GM21786 (cell line): Measurements from ENCODE around the gene PLD5.

ENCODE experiments used
- ATAC-seq: cut with Tn5 transposase; IDR thresholded peaks from one replicate; pipeline ENCODE4 v1.9.1; 2021; ENCODE audit not compliant: unreplicated experiment

PLD5 gene

DNA sequence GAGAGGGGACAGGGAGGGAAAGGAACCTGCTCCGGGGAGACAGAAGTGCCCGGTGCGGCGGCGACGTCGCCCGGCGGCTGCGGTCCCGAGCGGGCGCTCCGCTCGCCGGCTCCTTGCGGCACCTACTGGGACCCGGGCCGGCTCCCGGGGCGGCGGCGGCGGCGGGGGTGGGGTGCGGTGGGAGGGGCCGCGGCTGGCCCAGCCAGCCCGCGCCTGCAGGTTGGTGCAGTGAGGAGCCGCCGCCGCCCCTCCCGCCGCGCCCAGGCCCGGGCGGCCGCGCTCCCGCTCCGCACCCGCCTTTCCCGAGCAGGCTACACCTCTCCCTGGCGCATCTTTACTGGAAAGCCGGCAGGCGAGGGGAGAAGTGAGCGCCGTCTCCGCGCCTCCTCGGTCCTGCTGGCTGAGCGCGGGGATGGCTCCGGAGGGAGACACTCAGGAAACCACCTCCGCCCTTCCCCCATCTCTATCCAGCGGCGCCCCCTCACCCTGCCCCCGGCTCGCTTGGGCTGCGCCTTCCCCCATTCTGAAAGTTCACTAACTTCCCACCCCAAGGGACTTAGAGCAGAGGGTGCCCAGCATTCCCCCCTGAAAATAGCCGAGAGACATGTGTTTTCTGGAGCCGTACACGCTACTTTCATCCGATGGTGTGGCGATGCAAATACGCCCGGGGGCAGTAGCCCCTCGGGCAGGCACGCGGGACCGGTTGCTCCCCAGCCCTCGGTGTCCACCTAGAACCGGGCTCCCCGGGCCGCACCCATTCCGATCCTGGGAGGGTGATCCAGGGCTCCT, at the start of gene PLD5:
PLD5 (minus strand) TSS at position 127 of the 789 bp plus-strand sequence.
- no peak for ATAC-seq

DNA sequence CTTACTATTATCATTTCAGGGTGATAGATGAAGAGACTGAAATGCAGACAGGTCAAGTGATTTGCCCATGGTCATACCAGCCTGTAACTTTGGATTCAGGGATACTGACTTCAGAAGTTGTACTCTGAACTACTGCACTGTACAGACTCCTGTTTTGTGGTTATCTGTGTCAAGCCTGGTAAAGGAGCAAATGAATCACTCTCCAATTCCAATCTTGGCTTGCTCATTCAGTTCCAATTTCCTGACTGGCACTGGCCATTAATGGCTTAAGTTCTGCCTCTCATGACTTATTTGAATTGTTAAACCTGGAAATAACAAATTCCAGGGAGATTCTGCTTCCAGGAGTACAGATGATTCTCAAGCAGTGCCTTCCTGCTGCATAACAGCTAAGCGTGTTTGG, 45.4 kb upstream of the PLD5 start:
- ATAC-seq: no peak

DNA sequence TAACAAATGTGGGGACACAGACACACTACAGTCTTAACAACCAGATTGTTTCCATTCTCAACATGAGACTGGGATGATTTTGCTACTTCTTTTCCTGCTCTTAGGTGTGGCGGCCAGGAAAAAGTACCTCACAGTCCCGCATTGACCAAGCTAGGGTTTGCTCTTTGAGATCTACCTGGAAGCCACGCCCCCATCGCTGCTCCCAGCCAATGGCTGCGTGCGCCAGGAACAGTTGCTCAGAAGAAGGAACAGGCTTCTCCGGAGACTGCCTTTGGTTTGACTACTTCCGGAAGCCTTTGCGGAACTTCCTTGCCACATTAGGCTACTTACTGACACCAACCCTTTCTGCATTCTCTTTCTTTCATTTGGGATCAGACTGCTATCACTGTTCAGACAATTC, 44.2 kb upstream of the PLD5 start:
- ATAC-seq: no peak

DNA sequence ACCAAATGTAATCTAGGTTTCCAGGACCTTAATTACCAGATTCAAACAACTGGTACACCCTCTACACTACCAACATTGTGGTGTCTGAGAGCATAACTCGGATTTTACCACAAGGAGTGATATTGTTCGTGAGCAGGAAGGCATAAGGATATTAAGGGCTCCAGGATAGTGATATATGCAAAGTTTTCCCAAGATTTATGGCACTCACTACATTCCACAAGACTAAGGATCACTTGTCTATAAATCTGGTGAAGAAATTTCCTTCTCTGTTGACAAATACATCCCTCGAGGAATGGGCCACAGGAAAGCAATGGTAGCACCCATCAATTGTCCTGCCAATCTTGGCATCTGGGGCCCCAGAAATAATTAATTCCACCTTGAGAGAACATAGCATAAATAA, 43.1 kb upstream of the PLD5 start:
- no peak for ATAC-seq

DNA sequence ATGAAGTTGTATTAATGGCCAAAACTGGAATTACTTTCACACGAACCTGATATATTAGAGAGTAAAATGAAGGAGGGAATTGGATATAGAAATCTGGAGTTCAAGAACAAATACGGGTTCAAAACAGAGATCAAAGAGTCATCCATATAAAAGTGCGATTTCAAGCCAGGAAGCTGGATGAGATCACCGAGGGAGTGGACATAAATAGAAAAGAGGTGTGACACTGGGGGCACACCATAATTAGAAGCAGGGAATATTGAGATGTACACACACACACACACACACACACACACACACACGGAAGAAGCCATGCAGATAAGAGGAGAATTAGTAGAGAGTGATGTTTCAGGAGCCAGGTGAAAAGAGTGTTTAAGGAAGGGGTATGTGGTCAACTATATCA, 32.3 kb upstream of the PLD5 start:
- no peak for ATAC-seq

DNA sequence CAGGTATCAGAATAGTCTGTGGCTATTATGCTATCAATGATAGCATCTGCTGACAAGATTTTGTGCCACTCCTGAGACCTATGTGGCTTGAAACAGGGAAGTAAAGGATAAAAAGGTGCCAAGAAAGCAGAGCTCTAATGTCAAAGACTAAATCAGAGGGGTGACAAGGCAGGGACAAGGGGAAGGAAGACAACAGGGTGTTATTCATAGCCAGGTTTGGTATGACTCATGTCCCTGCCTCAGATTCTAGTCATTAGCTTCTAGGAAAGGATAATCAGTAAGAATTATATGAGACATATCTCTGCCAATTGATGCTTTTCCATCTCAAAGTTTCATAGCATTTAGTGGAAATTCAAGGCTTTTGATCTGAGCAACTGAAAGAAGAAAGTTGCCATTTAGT, 31.8 kb upstream of the PLD5 start:
- no peak for ATAC-seq

DNA sequence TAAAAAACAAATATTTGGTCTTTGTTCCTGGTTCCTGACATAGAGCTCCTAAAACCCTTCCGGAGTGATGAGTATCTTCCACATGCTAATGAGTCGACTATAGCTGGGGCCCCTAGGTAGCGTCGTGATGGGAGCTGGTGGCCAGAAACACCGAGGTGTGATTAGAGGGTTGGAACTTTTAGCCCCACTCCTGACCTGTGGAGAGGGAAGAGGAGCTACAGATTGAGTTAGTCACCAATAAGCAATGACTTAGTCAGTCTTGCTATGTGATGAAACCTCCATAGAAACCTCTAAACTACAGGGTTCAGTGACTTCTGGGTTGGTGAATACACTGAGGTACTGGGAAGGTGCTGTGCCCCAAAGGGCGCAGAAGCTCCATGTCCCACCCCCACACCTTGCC, 30.1 kb upstream of the PLD5 start:
- ATAC-seq: no peak

DNA sequence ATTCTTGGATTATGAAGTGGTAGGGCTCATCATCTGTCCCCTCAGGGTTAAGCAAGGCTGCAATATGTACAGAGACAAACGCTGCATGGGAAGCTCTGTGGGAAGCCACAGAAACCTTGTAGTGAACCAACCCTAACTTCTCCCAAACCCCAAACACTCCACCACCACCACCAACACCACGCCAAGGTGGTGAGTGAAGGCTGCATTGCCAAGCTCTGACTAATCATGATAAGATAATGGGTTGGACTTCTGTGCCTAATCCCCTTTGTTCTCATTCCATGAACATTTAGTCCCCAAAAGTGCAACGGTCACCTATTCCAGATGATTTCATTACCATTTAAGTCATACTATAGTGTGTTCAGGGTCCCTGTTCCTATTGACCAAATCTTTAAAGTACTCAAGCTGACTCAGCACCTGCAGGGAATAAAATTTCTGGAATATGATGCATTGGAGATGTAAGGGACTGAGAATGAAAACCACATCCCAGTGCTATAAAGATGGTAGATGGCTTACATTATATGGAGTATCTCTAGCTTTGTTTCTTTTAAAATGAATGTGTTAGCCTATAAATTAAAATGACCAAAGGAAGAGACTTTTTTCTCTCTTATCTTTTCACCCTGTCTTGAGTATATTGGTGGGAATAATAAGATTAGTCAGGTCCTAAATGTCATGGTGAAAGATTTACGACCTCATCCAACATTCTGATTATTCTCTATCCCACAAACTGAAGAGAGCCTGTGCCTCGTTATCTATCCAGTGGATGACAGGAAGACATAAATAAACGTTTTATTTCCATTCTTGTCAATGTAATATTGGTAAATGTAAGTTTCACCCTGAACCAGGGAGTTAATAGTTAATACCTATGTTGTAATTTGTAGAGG, 22.6 kb upstream of the PLD5 start:
- ATAC-seq: no peak

DNA sequence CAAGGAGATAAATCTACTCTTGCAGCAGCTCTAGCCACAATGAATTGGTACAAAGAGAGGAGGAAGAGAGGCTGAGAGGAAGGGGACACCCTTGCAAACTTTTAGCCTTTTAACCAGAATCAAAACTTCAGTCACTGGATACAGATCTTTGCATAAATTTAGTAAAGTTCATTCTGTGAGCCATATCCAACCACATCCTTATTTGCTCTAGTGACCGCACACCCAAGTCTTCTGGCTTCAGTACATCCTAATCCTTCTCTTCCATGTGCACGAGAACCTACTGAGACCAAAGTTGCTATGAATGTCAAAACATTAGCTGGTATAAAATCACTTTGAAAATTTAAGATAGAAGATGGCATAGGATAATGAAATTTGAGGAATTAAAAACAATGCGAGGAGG, 21.9 kb upstream of the PLD5 start:
- ATAC-seq: no peak

DNA sequence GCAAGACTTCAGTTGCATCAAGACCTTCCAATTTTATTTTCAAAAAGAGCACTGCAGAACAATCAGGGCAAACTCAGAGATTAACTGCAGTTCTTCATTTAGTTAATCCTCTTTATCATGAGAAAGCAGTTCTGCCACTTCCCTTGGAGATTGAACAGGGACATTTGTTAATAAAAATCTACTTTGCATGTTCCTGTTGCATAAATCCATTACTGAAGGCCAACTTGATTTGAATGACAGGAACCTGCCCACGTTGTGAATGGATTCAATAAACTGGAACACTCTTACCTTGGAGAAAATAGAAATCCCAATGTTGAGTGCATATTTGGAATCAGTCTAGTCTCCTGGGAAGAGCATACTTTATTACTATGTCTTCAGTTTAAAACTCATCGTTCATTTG, 19.6 kb upstream of the PLD5 start:
- ATAC-seq: no peak

DNA sequence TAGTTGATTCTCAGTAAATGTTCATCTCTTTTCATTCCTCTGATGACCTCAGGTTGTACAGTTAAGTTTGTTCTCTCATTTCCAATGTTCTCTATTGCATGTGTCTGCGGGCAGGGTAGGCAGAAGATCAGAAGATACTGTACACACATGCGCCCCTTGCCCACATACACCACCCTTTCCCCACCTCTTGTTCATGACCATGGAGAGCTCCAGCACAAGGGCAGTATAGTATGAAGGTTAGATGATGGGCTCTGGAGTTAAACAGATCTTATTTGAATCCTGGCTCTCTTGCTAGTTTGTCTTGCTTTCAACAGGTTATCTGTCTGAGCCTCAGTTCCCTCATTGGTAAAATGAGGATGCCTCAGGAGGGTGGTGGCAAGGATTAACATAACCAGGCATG, 17.8 kb upstream of the PLD5 start:
- no peak for ATAC-seq

DNA sequence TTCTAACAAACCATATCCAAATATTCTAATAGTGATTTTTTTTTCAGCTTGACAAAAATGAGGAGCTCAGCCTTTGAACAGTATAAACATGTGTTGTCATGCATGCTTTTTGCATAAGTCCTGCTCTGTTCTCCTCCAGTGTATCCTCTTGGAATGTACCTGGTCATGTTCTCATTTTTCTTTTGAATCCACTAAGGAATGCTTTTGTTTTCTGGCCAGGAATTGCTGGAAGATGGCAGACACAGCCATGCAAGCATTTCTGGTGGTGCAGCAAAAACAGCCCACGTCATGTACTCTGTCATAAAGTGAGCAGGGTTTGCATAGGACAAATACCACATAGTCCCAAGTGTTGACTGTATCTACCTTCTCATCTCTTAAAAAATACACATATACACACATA, 11.5 kb upstream of the PLD5 start:
- no peak for ATAC-seq

DNA sequence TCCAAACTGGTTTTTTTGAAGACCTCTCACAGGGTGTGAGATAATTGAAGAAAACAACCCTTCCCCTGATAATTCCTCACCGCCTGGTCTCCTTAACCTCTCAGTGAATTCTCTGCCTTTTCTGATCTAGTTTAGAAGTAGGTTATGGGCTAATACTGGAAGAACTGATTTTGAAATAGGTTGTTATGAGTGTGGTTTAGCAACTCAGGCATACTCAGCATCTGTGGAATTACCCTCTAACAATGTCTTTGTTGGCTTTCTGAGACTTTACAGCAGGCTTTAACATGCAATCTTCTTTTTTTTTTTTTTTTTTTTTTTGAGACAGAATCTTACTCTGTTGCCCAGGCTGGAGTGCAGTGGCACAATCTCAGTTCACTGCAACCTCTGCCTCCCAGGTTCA, 10.3 kb upstream of the PLD5 start:
- no peak for ATAC-seq

DNA sequence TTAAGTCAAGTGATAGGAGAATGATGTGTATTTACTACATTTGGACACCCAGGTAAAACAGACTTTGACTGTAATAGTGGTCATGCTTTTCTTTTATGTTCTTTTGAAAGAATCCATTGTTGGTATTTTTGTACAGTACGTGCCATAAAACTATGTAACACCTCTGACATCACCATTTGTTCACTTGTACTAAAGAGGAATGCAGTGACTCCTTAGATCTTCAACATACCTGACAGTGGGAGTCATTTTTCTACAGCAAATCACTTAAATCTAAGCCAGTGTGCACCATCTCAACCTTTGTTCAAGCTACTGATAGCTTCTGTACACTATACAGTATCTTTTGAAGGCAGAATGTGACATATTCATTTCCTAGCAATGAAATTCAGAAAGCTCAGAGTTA, 6.3 kb upstream of the PLD5 start:
- ATAC-seq: no peak

DNA sequence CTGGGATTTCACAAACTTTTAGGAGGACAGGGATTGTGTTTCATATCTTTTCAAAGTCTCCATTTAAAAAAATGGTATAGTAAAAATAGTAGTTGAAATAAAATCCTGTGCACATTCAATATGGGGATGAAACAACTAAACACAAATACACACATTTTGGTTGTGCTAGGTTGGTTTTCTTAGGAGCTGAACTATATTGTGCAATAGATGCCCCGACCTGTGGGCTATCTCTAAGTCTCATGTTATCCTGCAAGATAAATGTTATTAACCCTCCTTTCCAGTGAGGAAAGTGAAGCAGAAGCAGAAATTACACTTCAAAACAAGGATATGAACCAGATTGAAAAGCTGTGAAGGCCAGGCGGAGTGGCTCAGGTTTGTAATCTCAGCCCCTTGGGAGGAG, 1.3 kb upstream of the PLD5 start:
- ATAC-seq: no peak

DNA sequence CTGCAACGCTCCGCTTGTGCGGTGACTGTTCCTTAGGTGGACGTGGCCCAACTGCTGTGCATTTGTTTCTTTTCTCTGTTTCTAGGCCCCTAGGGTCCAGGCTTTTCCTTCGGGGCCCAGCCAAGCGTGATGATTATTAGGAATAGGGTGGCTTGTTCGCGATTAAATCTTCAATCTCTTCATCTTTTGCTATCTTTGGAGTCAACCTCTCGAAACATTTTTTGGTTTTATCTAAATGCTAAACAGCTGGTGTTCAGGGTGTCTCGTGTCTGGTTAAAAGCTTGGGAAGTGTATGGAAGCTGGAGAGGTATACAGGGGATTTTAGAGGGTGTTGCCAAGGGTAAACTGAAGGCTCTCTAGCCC, 844 bp upstream of the PLD5 start:
- no peak for ATAC-seq

DNA sequence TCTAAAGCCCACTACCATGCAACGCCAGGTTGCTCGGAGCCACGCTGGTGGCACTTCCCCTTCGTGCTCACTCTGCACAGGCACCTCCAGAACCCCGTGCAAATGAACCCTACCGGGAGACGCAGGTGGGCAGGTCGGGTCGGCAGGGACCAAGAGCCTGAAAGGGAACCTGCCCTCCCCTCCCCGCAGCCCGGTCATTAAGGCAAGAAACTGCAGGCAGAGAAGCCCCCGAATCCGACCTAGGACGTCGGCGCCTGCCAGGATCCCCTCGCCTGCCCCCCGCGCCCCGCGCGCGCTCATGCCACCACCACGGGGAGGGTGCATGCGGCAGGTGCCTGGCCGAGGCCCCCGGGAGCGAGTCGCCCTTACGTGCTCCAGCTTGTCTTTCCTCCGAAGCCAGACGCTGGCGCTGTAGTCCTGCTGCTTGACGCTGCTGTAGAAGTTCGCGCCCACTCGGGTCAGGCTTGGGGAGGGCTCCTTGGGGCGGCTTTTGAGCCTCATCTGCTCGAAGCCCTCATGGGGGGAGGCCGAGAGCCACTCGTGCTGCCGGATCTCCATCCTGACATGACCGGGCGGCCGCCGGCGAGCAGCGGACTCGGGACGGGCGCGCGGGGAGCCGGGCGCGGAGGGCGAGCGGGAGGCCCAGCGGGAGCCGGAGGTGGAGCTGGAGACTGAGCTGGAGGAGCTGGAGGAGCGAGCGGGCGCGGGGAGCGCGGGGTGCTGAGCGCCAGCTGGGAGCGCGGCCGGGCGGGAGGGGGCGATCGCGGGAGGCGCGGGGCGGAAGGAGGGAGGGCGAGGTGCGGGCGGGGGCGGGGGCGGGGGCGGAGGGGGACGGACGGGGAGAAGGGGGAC, 552 bp downstream of the PLD5 start:
- no peak for ATAC-seq

DNA sequence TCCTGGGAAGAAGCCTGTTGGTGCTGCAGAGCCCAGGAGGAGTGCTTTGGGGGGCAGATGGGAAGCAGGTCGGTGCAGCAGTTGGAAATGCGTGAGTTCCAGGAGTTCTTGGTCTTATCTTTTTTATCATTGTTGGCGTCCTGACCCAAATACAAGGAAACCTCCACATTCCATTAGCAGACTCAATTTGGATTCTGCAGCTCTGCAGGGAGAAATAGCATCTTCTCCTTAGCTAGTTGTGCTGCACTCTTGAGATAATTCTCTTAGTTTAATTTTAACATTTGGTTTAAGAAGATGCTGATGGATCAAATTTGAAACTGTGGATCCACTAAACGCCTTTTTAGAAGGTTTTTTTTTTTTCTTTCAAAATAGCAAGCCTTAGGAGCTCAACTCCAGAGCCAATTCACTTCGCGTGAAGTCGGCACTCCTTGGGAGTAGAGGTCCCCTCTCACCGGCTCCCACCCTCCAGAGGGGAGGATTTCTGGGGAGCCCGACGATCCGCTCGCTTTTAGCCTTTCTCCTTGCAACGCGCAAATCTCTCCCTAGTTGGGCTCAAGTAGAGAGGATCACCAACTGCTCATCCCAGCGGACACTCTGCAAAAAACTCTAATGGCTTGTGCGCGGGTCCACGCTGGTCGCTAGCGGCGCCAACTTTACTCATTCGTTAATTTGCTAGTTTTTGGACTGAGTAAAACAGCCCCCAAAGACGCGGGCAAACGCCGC, 1.3 kb downstream of the PLD5 start:
- ATAC-seq: no peak

DNA sequence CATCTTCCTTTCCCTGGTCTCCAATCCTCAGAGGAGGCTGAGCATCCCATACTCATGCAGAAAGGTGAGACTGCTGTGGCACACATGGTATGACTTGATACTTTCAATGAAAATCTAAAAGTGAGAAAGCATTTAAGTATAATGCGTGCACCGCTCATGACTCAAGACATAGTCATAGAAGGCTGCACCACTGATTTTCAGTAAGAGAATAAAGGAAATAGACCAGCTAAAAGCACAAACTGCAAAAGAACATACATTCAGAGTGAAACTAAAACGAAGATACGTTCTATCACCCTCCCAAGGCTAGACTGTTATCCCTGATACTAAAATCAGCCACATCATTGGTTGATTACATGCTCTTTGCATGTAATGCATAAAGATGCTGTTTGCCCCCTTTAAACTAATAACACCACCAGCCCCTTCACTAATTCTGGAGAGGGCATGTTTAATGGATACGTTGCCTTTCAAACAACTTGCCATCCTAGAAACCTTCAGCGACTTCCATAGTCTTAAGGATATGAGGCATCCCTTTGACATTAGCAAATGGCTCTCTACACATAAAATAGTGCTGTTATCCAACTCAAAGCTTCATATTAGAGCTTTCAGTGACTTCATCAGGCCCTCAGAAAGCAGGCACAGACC, 2.1 kb downstream of the PLD5 start:
- no peak for ATAC-seq

DNA sequence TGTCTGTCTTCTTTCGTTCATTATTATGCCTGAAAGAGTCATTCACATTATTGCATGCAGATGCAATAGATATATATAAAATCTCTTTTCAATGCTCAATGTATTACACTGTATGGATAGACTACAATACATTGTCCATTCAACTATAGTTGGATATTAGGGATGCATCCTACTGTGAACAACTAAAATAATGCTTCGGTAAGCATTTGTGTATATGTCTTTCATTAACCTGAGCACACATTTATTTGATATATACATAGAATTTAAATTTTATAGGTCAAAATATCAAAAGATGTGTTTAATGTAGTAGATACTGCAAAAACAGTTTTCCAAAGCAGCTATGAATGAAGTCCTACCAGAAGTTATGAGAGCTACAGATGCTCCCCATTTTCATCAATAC, 8.9 kb downstream of the PLD5 start:
- ATAC-seq: no peak
